ENCODE measurements around the gene USP2.

DNA sequence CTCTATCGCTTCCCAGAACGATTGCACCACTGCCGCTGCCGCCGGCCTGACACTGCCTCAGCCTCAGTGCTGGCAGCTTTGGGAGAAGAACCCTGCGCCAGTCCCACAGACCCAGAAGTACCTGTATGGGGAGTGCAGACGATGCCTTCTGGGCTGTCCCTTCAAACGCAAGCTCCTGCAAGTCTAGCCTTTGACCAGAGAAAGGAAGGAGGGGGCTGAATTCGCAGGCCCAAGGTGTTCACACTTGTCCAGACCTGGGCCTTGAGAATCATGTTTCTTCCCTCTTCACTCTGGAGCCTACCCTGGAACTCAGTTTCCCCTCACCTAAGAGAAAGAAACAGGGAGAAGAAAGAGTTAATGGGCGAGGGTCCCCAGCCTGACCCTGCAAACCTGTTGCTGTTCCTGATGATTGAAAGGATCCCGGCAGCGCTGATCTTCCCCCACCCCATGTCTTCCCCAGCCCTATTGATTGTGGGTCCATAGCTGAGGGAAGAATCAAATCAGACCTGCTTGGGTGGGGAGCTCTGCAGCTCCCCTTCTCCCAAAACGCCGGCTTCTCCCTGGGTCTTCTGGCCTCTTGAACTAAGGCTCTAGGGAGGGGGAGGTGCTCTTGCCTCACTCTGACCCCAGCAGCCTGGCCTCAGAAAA is 63.8 kb downstream of the USP2 start:
- TF ChIP-seq GATA3 (IDR thresholded peaks at IDR 0.05; ENCODE audit: low read depth, low read length) = no peak
- TF ChIP-seq GATA2 (IDR thresholded peaks at IDR 0.05; ENCODE audit: low read depth, low read length) = no peak
